Right lobe of liver (tissue), 4 donors: ENCODE results near the gene AP3D1.

Source experiments
- POLR2A ChIP-seq: fragments of 450-650 bp; IDR thresholded peaks from one replicate; pipeline ENCODE4 v1.6.1; 2017; ENCODE audit warnings: antibody characterized with exemption, mild to moderate bottlenecking
- TF ChIP-seq, protein P1 (sequence below), 4 donors: fragments of 200-600 bp in 3 of 4; fragments of 450-650 bp in 1 of 4; IDR thresholded peaks; one replicate each; pipeline versions ENCODE4 v1.5.1 to v1.8.0; 2016 to 2022; ENCODE audit warnings: antibody characterized with exemption in 4 of 4, mild to moderate bottlenecking in 2 of 4
- donor health status: DM: no; HTN: no; CAD: no.
- donor health status: DM: no; HTN: no; CAD: no.
- donor health status: DM: no; HTN: yes; CAD: no.

DNA sequence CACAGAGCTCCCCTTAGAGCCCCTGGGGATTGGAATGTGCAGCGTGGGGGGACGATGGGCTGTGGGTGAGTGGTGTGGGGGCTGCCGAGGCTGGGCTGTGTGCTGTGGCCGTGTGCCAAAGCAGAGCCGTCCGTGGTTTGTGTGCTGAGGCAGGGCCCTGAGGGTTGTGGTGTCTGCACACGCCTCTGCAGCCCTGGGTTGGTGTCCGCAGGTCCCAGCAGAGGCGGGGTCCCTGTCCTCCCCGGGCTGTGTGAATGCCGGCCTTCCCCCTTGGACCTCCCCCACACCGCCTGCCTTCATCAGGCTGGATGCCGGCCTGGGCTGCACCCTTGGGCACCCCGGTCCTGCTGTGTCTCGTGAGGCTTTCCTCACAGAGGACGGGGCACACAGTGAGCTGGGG lies 38.5 kb upstream of the AP3D1 start:
- TF ChIP-seq, protein P1, sequence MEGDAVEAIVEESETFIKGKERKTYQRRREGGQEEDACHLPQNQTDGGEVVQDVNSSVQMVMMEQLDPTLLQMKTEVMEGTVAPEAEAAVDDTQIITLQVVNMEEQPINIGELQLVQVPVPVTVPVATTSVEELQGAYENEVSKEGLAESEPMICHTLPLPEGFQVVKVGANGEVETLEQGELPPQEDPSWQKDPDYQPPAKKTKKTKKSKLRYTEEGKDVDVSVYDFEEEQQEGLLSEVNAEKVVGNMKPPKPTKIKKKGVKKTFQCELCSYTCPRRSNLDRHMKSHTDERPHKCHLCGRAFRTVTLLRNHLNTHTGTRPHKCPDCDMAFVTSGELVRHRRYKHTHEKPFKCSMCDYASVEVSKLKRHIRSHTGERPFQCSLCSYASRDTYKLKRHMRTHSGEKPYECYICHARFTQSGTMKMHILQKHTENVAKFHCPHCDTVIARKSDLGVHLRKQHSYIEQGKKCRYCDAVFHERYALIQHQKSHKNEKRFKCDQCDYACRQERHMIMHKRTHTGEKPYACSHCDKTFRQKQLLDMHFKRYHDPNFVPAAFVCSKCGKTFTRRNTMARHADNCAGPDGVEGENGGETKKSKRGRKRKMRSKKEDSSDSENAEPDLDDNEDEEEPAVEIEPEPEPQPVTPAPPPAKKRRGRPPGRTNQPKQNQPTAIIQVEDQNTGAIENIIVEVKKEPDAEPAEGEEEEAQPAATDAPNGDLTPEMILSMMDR (IDR thresholded peaks at IDR 0.05) = no peak
- TF ChIP-seq POLR2A = no peak
